ENCODE data around the gene ATL2.

GRCh38 chr2:38260469-38260868, 116.6 kb downstream of the ATL2 start:
- TF ChIP-seq EZH2 (IDR thresholded peaks at IDR 0.05; ENCODE audit: insufficient read depth, poor library complexity, severe bottlenecking) (no peak), EZH2phosphoT487 (IDR thresholded peaks at IDR 0.05; ENCODE audit: insufficient read depth, low read depth) (no peak)

Data from GM23248 (cell line).